ENCODE data around the gene DCBLD2. TPM values are rescaled to one million over a fixed set of nuclear protein-coding genes. Genes with fewer than 3 reads are reported as not detected.

DCBLD2 gene
- polyA plus RNA-seq, 1 donor = 26.3 TPM

DNA sequence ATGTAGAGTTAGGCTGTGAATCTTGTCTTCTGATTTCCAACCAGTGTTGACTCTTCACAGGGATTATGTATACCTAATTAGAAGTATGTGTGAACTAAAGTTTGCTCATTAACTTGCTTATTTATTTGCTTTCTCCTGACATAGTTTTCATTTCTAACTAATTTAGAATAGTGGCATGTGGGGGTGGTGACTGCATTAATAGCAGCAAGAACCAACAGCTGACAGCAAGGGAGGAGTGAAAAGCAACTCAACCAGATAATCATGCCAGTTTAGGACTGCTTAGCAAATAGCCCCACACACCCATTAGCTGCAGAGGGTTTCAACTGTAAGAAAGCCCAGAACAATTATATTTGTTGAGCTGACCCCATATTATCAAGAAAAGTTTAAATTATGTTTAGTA lies 134.6 kb downstream of the DCBLD2 start:
- DNase-seq = no peak

DNA sequence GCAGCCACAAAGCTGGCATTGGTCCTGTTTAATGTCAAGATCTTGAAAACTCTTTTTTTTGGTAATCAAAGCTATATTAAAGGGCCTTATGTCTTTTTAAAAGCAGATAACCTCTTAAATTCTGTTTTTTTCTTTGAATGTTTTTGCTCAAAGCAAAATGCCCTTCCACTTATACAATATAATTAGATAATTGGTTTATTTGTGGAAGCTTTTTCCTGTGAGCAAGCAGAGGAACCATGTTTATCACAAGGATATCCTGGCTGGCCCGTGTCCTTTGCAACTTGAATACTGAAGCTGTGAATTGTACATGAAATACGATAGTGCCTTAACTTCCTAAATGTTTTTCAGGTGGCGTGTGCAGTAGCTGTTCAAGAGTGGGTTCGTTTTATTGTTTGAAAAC lies 135.8 kb downstream of the DCBLD2 start:
- DNase-seq = no peak

- DNase-seq = no peak
Measured at GRCh38 chr3:98764472-98764884, 137.0 kb downstream of the DCBLD2 start.

- DNase-seq = no peak
Measured at GRCh38 chr3:98763819-98764418, 137.6 kb downstream of the DCBLD2 start.

- no peak for DNase-seq
Measured at GRCh38 chr3:98763076-98763475, 138.4 kb downstream of the DCBLD2 start, which contains the start of gene ST3GAL6. ST3GAL6 (plus strand) TSS chr3:98763340; CDS start chr3:98768441, 5,101 bp downstream.

GRCh38 chr3:98761643-98762229 lies 139.8 kb downstream of the DCBLD2 start:
- DNase-seq = no peak

DNA sequence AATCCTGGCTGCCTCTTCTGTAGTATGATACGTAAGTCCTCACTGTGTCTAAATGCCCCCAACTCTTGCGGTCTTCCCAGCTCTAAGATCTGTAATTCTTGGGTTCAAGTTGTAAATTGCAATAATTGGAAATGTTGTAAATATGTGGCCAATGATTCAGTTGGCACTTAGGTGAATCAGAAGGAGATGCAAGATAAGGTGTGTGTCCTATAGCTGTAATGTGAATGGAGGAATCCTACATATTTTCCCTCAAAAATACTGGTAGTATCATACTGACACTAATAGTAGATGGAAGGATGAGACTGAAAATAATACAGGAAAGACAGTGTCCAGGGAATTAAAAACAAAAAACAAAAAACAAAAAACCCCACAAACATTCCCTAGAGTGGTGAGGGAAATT lies 141.9 kb downstream of the DCBLD2 start:
- no peak for DNase-seq

- DNase-seq = no peak
Measured at GRCh38 chr3:98755601-98756000, 145.9 kb downstream of the DCBLD2 start.

GRCh38 chr3:98754483-98754882 lies 147.0 kb downstream of the DCBLD2 start:
- no peak for DNase-seq

DNA sequence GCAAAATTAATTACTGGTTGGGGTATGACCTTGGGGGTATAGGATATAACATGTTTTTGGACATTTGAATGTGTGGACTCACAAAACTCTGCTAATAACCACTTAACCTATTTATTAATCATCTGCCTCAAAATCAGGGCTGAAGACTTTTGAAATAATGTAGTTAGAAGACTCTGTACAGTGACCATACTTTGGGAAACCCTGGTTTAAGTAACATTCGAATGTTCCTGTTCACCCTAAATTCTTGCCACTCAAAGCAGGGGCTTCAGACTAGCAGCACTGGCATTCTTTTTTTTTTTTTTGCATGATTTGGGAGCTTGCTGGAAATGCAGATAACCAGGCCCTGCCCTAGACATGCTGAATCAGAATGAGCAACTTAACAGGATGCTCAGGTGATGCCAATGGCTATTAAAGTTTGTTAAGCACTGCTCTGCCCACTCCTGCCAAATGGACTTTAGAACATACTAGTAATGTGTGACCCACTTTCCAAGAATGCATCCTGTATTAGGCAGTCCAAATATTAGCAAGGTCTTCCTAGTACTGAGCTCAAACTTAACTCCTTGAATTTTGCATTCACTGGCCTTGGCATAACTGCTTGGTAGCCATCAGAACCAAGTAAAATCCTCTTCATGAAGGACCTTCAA lies 151.1 kb downstream of the DCBLD2 start:
- no peak for DNase-seq

- DNase-seq = no peak
Measured at GRCh38 chr3:98746882-98747281, 154.6 kb downstream of the DCBLD2 start.

DNA sequence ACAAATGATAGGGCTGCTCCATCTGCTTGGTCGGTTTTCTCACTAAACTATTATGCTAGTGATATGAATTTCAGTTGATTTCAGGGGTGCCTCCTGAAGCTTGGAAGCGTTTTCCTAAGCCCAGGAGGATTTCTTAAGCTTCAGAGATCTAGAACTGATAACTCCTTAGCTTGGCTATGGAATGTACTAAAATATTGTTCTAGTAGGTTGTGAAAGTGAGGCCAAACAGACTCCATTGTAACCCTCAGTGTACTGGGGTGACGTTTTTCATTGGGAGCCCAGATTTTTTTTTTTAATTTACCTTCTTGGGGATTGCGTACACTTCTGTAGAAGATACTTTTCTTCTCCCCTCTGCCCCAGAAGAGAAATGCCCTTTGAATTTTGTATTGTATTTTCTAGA lies 155.4 kb downstream of the DCBLD2 start:
- DNase-seq = no peak

Other genes with a start within 250 kb of the DCBLD2 start
- 5.7 TPM for gene ST3GAL6, start 138.4 kb downstream of the DCBLD2 start, polyA plus RNA-seq (ENCODE audit: insufficient read length)